Heart right ventricle (tissue), 16 donors: ENCODE results near the gene SORCS3. TPM values are rescaled to one million over a fixed set of nuclear protein-coding genes. Genes with fewer than 3 reads are reported as not detected.

ENCODE experiments used
- ATAC-seq, 8 donors: fragments of 200-7000 bp; cut with Tn5 transposase; one replicate each; pipeline ENCODE4 v1.9.1; 2020; ENCODE audit warnings: mild to moderate bottlenecking in 8 of 8, moderate library complexity in 8 of 8, moderate number of reproducible peaks in 1 of 8
- DNase-seq, 2 donors: peaks; one replicate each; pipeline ENCODE4 v3.0.0-alpha.2; 2020
- H3K27ac ChIP-seq, 10 donors: fragments of 200-600 bp; sonication (generic) in 2 of 10; one replicate each; pipeline versions ENCODE4 v1.5.0 to v1.8.0; 2020 to 2022; ENCODE audit warnings: mild to moderate bottlenecking in 3 of 10
- H3K27me3 ChIP-seq, 7 donors: fragments of 200-600 bp; one replicate each; pipeline ENCODE4 v1.8.0; 2021 to 2022; ENCODE audit warnings: mild to moderate bottlenecking in 2 of 7
- H3K36me3 ChIP-seq, 9 donors: fragments of 200-600 bp; sonication (generic) in 1 of 9; one replicate each; pipeline versions ENCODE4 v1.5.0 to v1.8.0; 2020 to 2022; ENCODE audit warnings: mild to moderate bottlenecking in 2 of 9
- H3K4me1 ChIP-seq, 9 donors: fragments of 200-600 bp; sonication (generic) in 1 of 9; one replicate each; pipeline versions ENCODE4 v1.5.0 to v1.8.0; 2020 to 2022; ENCODE audit warnings: mild to moderate bottlenecking in 4 of 9
- H3K4me3 ChIP-seq, 10 donors: fragments of 200-600 bp; sonication (generic) in 2 of 10; one replicate each; pipeline versions ENCODE4 v1.5.0 to v1.8.0; 2020 to 2022; ENCODE audit warnings: mild to moderate bottlenecking in 7 of 10, moderate library complexity in 2 of 10
- H3K9me3 ChIP-seq, 11 donors: fragments of 200-600 bp in 10 of 11; sonication (generic) in 2 of 11; one replicate each; pipeline versions ENCODE4 v1.5.0 to v1.8.0; 2013 to 2022; ENCODE audit warnings: mild to moderate bottlenecking in 2 of 11, control low read depth in 1 of 11, moderate library complexity in 1 of 11
- CTCF ChIP-seq, 9 donors: fragments of 200-600 bp; sonication (generic) in 2 of 9; IDR thresholded peaks; one replicate each; pipeline versions ENCODE4 v1.5.0 to v1.8.0; 2021 to 2022; ENCODE audit warnings: antibody characterized with exemption in 9 of 9, mild to moderate bottlenecking in 5 of 9, moderate library complexity in 1 of 9
- WGBS, 2 donors: extraction: QIAGEN DNeasy Blood & Tissue Kit; methylation state at CpG; one replicate each; pipeline ENCODE4 v1.1.7; 2013; ENCODE audit warnings: inconsistent platforms in 1 of 2; 5-methylcytosine and 5-hydroxymethylcytosine counted together
- intact Hi-C, 10 donors: fragments of 100-400 bp; cut with DNase I; formaldehyde crosslinking; loops; one replicate each; pipeline versions ENCODE4 v1.11.1 to v1.14.2; 2022
- polyA plus RNA-seq, 2 donors: library from polyadenylated mRNA; stranded (reverse); fragments of 200-250 nt; gene quantifications; one replicate each; pipeline ENCODE4 v1.2.3, GENCODE V29; 2013
- total RNA-seq, 10 donors: library from RNA; stranded (reverse); fragmentation: NEBNext Ultra II Directional in 3 of 10; extraction: Animal tissue kit (Norgen Biotek cat#: 25700) in 3 of 10; gene quantifications; one replicate each; pipeline versions ENCODE4 v1.2.1 to v1.2.4, GENCODE V29; 2021 to 2023
- donor health status: Arrhythmogenic right ventricular cardiomyopathy.
- donor health status: ischemic (EF 13 %, LVEDD 7.1; RV severe dilation, severe dysfunction).
- donor health status: healthy with polysubstance abuse.
- donor health status: DM: no; HTN: yes; CAD: no.
- donor health status: DM: no; HTN: no; CAD: no.
- donor health status: ischemic (EF 25% LVEDD 6.9; RV normal size, moderate dysfunction).
- donor health status: ischemic (EF 25% LVEDD 5.7; RV mildly dilated, moderate dysfunction).
- donor health status: healthy.
- donor health status: DM: yes; HTN: yes; CAD: no.
- donor health status: Ischemic cardiomyopathy.
- donor health status: ischemic (EF 35%, LVEDD 5.7; RV mildly dilated, moderate dysfunction).
- donor health status: nonischemic (EF 11% LVEDD 7.7; RV severe dilation, severe dysfunction).
- donor health status: DM: yes; HTN: yes; CAD: no.
- donor health status: PGD.
- donor health status: ischemic (EF 29% LVEDD 5.4; RV normal size, mild dysfunction).
- donor health status: nonischemic (EF 23%, LVEDD 6.1; RV moderate dilation, normal function).

Gene SORCS3
- total and polyA plus RNA-seq, 12 donors: 0.01 to 0.09 (median 0.05) TPM; not detected in 4

DNA sequence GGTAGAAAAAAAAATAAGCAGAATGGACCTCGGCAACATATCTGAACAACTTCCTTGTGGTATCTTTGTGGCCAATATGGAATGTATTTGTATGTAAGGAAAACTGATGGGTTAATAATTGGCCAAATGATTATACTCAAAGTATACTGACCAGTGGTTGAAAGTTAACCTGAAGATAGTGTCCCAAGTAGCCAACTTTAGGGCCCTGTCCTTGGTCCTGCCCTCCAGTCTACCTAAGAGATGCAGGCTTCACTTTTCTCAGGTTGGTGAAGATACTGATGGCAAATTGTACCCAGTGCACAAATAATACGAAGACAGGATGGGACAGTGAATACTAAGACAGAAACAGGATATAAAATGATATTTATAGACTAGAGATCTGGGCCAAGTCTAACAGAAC lies 109.2 kb downstream of the SORCS3 start:
- H3K9me3 ChIP-seq: no peaks in the 10 kb centered on the region
- ATAC-seq (no peak), DNase-seq (no peak)
- no peaks in the 10 kb centered on the region for H3K27me3 ChIP-seq
- H3K36me3 ChIP-seq: no peaks in the 10 kb centered on the region
- H3K27ac ChIP-seq: no peak overlapping the region
- intact Hi-C loops: no loop called here
- TF ChIP-seq CTCF (IDR thresholded peaks at IDR 0.05): no peak
- peaks cover 0 to 3% (median 0%) of the 10 kb centered on the region in 9 donors for H3K4me1 ChIP-seq
- 64 to 68% methylated on average over 2 of the region's 2 CpGs for WGBS, 2 donors
- H3K4me3 ChIP-seq: no peak overlapping the region

DNA sequence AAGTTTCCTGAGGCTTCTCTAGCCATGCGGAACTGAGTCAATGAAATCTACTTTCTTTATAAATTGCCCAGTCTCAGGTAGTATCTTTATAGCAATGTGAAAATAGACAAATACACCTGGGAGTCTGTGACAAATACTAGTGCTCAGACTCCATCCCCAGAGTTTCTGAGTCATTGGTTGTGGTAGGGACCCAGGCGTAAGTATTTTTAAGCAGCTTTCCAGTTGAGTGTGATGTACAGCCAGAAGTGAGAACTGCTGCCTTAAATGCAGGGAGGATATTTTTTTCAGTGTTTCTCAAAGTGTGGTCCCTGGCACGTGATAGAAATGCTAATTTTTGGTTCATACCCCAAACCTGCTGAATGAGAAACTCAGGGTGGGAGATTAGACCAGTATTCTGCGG lies 121.7 kb downstream of the SORCS3 start:
- intact Hi-C loops: no loop called here
- H3K4me1 ChIP-seq: no peaks in the 10 kb centered on the region
- no peaks in the 10 kb centered on the region for H3K9me3 ChIP-seq
- no peak for TF ChIP-seq CTCF (IDR thresholded peaks at IDR 0.05)
- DNase-seq (no peak), ATAC-seq (no peak)
- no peak overlapping the region for H3K4me3 ChIP-seq
- peaks cover 0 to 12% (median 0%) of the 10 kb centered on the region in 7 donors for H3K27me3 ChIP-seq
- 76 to 84% methylated on average over 4 of the region's 4 CpGs for WGBS, 2 donors
- H3K36me3 ChIP-seq: no peaks in the 10 kb centered on the region
- no peak overlapping the region for H3K27ac ChIP-seq

- Histone ChIP-seq H3K27me3 (peaks cover 0 to 4% (median 0%) of the 10 kb centered on the region in 7 donors), H3K4me1 (no peaks in the 10 kb centered on the region), H3K4me3 (no peak overlapping the region), H3K9me3 (no peaks in the 10 kb centered on the region), H3K27ac (no peak overlapping the region), H3K36me3 (no peaks in the 10 kb centered on the region)
- intact Hi-C loops: no loop called here
- no peak for DNase-seq
- no peak for TF ChIP-seq CTCF (IDR thresholded peaks at IDR 0.05)
- 49 to 52% methylated on average over 2 of the region's 2 CpGs for WGBS, 2 donors
- no peak for ATAC-seq
Observed at GRCh38 chr10:104766341-104766740, 125.3 kb downstream of the SORCS3 start.

- WGBS, 2 donors: 52 to 65% methylated on average over 2 of the region's 2 CpGs
- Histone ChIP-seq H3K27me3 (peaks cover 0 to 5% (median 0%) of the 10 kb centered on the region in 7 donors), H3K4me1 (no peaks in the 10 kb centered on the region), H3K36me3 (no peaks in the 10 kb centered on the region), H3K27ac (no peak overlapping the region), H3K9me3 (no peaks in the 10 kb centered on the region), H3K4me3 (no peak overlapping the region)
- no peak for DNase-seq
- intact Hi-C loops: no loop called here
- ATAC-seq: no peak
- TF ChIP-seq CTCF (IDR thresholded peaks at IDR 0.05): no peak
Observed at GRCh38 chr10:104767282-104767681, 126.2 kb downstream of the SORCS3 start.
